ENCODE data around the gene CRACR2B. TPM values are rescaled to one million over a fixed set of nuclear protein-coding genes. Genes with fewer than 3 reads are reported as not detected.

CRACR2B gene
- total RNA-seq, 2 experiments from 2014 or later: 0.33 TPM; not detected in 1

DNA sequence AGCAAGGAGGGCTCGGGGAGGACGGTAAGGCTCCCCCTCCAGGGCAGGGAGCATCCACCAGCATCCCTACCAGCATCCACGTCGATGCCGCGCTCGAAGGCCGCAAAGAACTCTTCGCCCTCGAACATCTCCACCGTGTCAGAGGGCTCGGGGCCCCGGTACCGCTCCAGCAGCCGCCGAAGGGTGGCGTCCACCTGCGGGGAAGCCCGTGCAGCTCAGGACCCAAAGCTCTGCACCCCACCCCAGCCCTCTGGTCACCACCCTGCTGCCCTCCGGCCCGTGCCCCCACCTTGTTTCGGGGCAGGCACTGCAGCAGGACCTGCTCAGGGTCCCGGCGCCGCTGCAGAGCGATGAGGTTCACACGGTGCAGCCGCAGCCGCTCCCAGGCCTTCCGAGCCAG is 27.2 kb upstream of the CRACR2B start:
- Histone ChIP-seq H3K4me1 (ENCODE audit: insufficient read depth, low read length) (peaks cover 64% of the 10 kb centered on the region), H3K9me3 (ENCODE audit: control insufficient read depth in 1 of 2, insufficient read depth in 1 of 2, low read length in 2 of 2) (no peaks in the 10 kb centered on the region), H3K27ac (ENCODE audit: low read depth in 1 of 2, low read length in 2 of 2) (no peak overlapping the region), H3K27me3 (ENCODE audit: control insufficient read depth in 1 of 2, insufficient read depth in 2 of 2, low read length in 2 of 2) (no peaks in the 10 kb centered on the region), H3K4me3 (ENCODE audit: low read length) (no peak overlapping the region), H3K36me3 (ENCODE audit: insufficient read depth, low read length) (peaks cover 29% of the 10 kb centered on the region)
- no peak for ATAC-seq (ENCODE audit: poor library complexity)
- Mint-ChIP-seq H3K4me1 (ENCODE audit: low read depth) (peaks cover 16% of the 10 kb centered on the region), H3K4me3 (no peak overlapping the region), H3K27ac (no peak overlapping the region), H3K27me3 (no peaks in the 10 kb centered on the region), H3K36me3 (ENCODE audit: low read depth) (peaks cover 6% of the 10 kb centered on the region), H3K9me3 (no peaks in the 10 kb centered on the region)
- no peak for DNase-seq
- ChIA-PET POLR2A (interaction anchor here (0.9 to 1.0 kb wide), 2 partner anchors 9 to 19 kb away, joined by 3 read pairs; partner anchors contain the start of gene RPLP2), CTCF (no interaction called here)
- no peak for TF ChIP-seq CTCF (IDR thresholded peaks at IDR 0.05)
- intact Hi-C loops (cut with DNase I, micrococcal nuclease): loop anchor here in 1 of 2 experiments (10.0 kb wide), 1 partner anchor 566 kb away; the partner anchor contains the start of genes PSMD13 and SIRT3

- TF ChIP-seq CTCF (IDR thresholded peaks at IDR 0.05): no peak
- DNase-seq (no peak), ATAC-seq (ENCODE audit: poor library complexity) (no peak)
- H3K27ac Mint-ChIP-seq: no peak overlapping the region
- H3K9me3 ChIP-seq (ENCODE audit: control insufficient read depth in 1 of 2, insufficient read depth in 1 of 2, low read length in 2 of 2): no peaks in the 10 kb centered on the region
- peaks cover 60% of the 10 kb centered on the region for H3K4me1 ChIP-seq (ENCODE audit: insufficient read depth, low read length)
- no peak overlapping the region for H3K4me3 Mint-ChIP-seq
- peaks cover 2% of the 10 kb centered on the region for H3K36me3 Mint-ChIP-seq (ENCODE audit: low read depth)
- POLR2A ChIA-PET: interaction anchor here (0.9 to 1.0 kb wide), 3 partner anchors 8 to 18 kb away, joined by 3 read pairs; partner anchors contain the start of gene RPLP2
- intact Hi-C loops (cut with DNase I, micrococcal nuclease): loop anchor here in 1 of 2 experiments (10.0 kb wide), 1 partner anchor 566 kb away; the partner anchor contains the start of genes PSMD13 and SIRT3
- H3K36me3 ChIP-seq (ENCODE audit: insufficient read depth, low read length): peaks cover 29% of the 10 kb centered on the region
- H3K27ac ChIP-seq (ENCODE audit: low read depth in 1 of 2, low read length in 2 of 2): no peak overlapping the region
- no peaks in the 10 kb centered on the region for H3K9me3 Mint-ChIP-seq
- no peak overlapping the region for H3K4me3 ChIP-seq (ENCODE audit: low read length)
- H3K27me3 ChIP-seq (ENCODE audit: control insufficient read depth in 1 of 2, insufficient read depth in 2 of 2, low read length in 2 of 2): no peaks in the 10 kb centered on the region
- no peaks in the 10 kb centered on the region for H3K27me3 Mint-ChIP-seq
- H3K4me1 Mint-ChIP-seq (ENCODE audit: low read depth): peaks cover 12% of the 10 kb centered on the region
- CTCF ChIA-PET: no interaction called here
Observed at GRCh38 chr11:801097-801780, 26.5 kb upstream of the CRACR2B start.

GRCh38 chr11:802018-802617 is 25.6 kb upstream of the CRACR2B start:
- Mint-ChIP-seq H3K4me3 (peak overlapping the region; percentile 11), H3K9me3 (no peaks in the 10 kb centered on the region), H3K27ac (no peak overlapping the region), H3K27me3 (no peaks in the 10 kb centered on the region), H3K4me1 (ENCODE audit: low read depth) (peaks cover 4% of the 10 kb centered on the region), H3K36me3 (ENCODE audit: low read depth) (no peaks in the 10 kb centered on the region)
- Histone ChIP-seq H3K36me3 (ENCODE audit: insufficient read depth, low read length) (peaks cover 29% of the 10 kb centered on the region), H3K4me3 (ENCODE audit: low read length) (no peak overlapping the region), H3K27me3 (ENCODE audit: control insufficient read depth in 1 of 2, insufficient read depth in 2 of 2, low read length in 2 of 2) (no peaks in the 10 kb centered on the region), H3K9me3 (ENCODE audit: control insufficient read depth in 1 of 2, insufficient read depth in 1 of 2, low read length in 2 of 2) (no peaks in the 10 kb centered on the region), H3K27ac (ENCODE audit: low read depth in 1 of 2, low read length in 2 of 2) (no peak overlapping the region), H3K4me1 (ENCODE audit: insufficient read depth, low read length) (peaks cover 51% of the 10 kb centered on the region)
- ChIA-PET POLR2A (interaction anchor here (1.0 to 5.6 kb wide), 2 partner anchors 11 to 18 kb away, joined by 3 to 31 read pairs; partner anchors contain the start of gene PNPLA2), CTCF (no interaction called here)
- TF ChIP-seq CTCF (IDR thresholded peaks at IDR 0.05): no peak
- intact Hi-C loops (cut with DNase I, micrococcal nuclease): loop anchor here in 1 of 2 experiments (10.0 kb wide), 1 partner anchor 567 kb away; the partner anchor contains the start of genes PSMD13 and SIRT3
- ATAC-seq (ENCODE audit: poor library complexity): no peak
- no peak for DNase-seq
